Activated CD4-positive, alpha-beta T cell treated with anti-CD3 and anti-CD28 coated beads, Interleukin-2, amount 10 ng/mL, durations not matched to agents 7 days and 5 days (primary cell): ENCODE data around the gene TTLL11. TPM values are rescaled to one million over a fixed set of nuclear protein-coding genes. Genes with fewer than 3 reads are reported as not detected.

Experiments
- CTCF ChIA-PET: fragments of 350-600 bp; sonication (Branson Sonifier 250); formaldehyde crosslinking; loops from one replicate; lab custom pipeline; 2021; ENCODE audit warnings: antibody characterized with exemption; lab: Charles Lee
- POLR2A ChIA-PET: fragments of 350-600 bp; sonication (Branson Sonifier 250); formaldehyde crosslinking; loops from one replicate; lab custom pipeline; 2021; ENCODE audit warnings: antibody characterized with exemption; lab: Charles Lee
- DNase-seq: peaks from one replicate; pipeline ENCODE4 v3.0.0-alpha.2; 2020
- H3K27ac Mint-ChIP-seq: one replicate; pipeline ENCODE4 v1.8.0; 2021; ENCODE audit warnings: mild to moderate bottlenecking, moderate library complexity, mixed read lengths
- H3K27me3 Mint-ChIP-seq: one replicate; pipeline ENCODE4 v1.8.0; 2021; ENCODE audit warnings: mixed read lengths
- H3K36me3 Mint-ChIP-seq: one replicate; pipeline ENCODE4 v1.8.0; 2021; ENCODE audit warnings: low read depth, mixed read lengths
- H3K4me1 Mint-ChIP-seq: one replicate; pipeline ENCODE4 v1.8.0; 2021; ENCODE audit warnings: mixed read lengths
- H3K4me3 Mint-ChIP-seq: one replicate; pipeline ENCODE4 v1.8.0; 2021; ENCODE audit warnings: mild to moderate bottlenecking, moderate library complexity, mixed read lengths
- H3K9me3 Mint-ChIP-seq: one replicate; pipeline ENCODE4 v1.8.0; 2021; ENCODE audit warnings: mixed read lengths
- total RNA-seq, 2 experiments: library from RNA; stranded (reverse); gene quantifications; one replicate each; pipeline ENCODE4 v1.2.3, GENCODE V29; 2021

TTLL11 gene
- total RNA-seq, 2 experiments from 2014 or later = 2.6 to 3.1 TPM

DNA sequence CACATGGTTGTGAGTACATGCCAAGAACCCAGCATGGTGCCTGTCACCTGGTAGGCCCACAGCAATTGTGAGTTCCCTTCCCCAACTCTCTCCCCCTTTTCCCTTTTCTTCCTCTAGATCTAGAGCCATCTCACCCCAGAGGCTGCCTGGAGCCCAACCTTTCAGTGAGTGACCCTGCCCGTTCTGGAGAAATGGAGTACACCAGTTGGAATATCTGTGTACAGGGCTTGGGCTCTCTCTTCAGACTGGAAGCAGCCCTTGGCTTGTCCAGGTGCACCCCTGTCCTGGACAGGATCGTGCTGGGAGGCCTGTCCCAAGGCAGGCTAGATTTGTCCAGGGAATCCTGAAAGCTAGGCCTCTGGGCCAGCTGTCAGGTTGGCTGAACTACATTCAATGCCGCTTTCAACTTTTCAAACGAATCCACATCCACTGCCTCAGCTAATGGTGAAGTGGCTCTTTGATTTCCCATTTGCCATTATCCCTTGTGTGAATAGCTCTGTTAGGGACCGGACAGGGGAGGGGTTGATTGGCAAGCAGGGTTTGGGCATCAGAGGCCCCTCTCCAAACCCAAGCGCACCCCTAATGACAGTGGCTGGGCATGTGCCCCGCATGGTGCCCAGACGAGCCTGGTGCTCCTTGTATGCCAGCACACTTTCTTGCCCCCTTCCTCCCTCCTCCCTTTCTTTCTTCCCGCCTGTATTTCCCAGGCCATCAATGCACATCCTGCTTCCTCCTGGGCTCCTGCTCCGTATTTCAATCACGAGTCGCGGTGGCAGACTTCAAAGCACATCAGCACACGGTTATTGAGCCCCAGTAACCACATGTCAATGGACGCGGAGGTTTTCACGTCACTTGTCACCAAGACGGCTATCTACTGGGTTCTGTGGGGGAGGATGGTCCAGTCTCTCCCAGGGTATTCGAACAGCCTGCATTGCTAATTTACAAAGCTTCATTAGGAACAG is 230.5 kb downstream of the TTLL11 start:
- H3K27ac Mint-ChIP-seq = no peak overlapping the region
- ChIA-PET CTCF (interaction anchor here (0.6 kb wide), 2 partner anchors 15 to 19 kb away, joined by 3 read pairs; no protein-coding TSS in a partner anchor), POLR2A (no interaction called here)
- H3K36me3 Mint-ChIP-seq = no peaks in the 10 kb centered on the region
- H3K9me3 Mint-ChIP-seq = no peaks in the 10 kb centered on the region
- H3K4me3 Mint-ChIP-seq = no peak overlapping the region
- no peaks in the 10 kb centered on the region for H3K27me3 Mint-ChIP-seq
- no peaks in the 10 kb centered on the region for H3K4me1 Mint-ChIP-seq
- no peak for DNase-seq

DNA sequence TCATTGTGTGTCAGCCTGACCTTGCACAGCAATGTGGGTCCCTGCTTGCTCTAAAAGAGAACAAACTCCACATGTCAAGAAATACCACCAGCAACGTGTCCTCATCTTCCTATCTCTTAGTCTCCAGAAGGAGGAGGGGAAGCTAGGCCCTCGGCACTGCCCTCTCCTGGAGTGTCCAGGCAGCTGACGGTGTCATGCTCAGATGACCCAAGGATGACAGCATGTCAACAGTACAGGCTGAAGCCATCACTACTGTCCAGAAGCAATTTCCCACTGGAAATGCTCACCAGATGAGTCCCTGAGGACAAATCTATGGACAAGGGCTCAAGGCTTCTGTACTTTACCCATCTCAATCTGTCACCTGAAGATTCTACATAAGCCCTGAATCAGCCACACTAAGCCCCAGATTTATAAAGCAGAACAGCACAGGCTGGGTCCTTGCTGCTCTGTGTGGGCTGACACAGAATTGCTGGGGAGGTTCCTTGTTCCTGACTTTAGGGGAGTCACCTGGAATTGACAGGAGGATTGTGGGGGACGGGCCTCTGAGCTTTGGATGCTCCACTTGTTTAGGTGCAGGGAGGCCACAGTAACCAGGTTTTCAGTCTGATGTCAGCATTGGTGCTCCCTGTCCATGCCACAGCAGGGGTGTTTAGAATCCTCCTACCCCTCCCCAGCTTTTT is 231.5 kb downstream of the TTLL11 start:
- Mint-ChIP-seq H3K9me3 (no peaks in the 10 kb centered on the region), H3K27ac (no peak overlapping the region), H3K36me3 (no peaks in the 10 kb centered on the region), H3K27me3 (no peaks in the 10 kb centered on the region), H3K4me1 (no peaks in the 10 kb centered on the region), H3K4me3 (no peak overlapping the region)
- CTCF ChIA-PET = interaction anchor here (0.6 to 0.8 kb wide), 3 partner anchors 14 to 21 kb away, joined by 3 read pairs; no protein-coding TSS in a partner anchor
- DNase-seq = no peak
- POLR2A ChIA-PET = no interaction called here

DNA sequence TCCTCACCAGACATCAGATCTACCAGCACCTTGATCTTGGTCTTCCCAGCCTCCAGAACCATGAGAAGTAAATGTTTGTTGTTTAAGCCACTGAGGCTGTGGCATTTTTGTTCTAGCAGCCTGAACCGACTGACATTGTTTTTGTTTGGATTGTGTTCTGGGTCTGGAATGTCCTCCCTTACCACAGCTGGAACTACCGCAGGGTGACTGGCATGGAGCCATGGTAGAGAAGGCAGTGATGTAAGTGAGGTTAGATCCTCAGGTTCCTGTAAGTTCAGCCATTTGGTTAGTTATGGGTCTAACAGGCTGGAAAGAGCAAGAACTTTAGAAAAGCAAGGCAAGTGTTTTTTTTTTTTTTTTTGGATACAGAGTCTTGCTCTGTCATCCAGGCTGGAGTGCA is 232.4 kb downstream of the TTLL11 start:
- Mint-ChIP-seq H3K36me3 (no peaks in the 10 kb centered on the region), H3K9me3 (no peaks in the 10 kb centered on the region), H3K27me3 (no peaks in the 10 kb centered on the region), H3K4me1 (no peaks in the 10 kb centered on the region), H3K27ac (no peak overlapping the region), H3K4me3 (no peak overlapping the region)
- ChIA-PET POLR2A (no interaction called here), CTCF (interaction anchor here (0.8 kb wide), 1 partner anchor 20 kb away, joined by 3 read pairs; no protein-coding TSS in a partner anchor)
- DNase-seq = no peak

DNA sequence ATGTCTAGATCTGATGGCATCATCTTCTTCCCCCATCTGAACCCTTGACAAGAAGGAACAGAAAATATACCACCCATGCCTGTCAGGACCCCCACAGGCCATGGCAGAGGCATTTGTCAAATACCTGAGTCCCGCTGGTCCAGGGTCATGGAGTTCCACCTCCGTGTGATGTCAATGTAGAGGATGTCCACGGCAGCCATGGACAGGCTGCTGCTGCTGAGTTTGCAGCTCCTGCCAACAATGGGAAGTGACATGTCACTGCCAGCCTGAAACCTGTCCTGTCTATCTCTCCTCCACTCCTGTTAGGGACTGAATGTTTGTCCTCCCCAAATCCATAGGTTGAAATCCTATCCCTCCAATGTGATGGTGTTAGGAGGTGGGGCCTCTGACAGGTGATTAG is 232.9 kb downstream of the TTLL11 start:
- Mint-ChIP-seq H3K27ac (no peak overlapping the region), H3K9me3 (no peaks in the 10 kb centered on the region), H3K4me1 (no peaks in the 10 kb centered on the region), H3K36me3 (no peaks in the 10 kb centered on the region), H3K4me3 (no peak overlapping the region), H3K27me3 (no peaks in the 10 kb centered on the region)
- no peak for DNase-seq
- ChIA-PET POLR2A (no interaction called here), CTCF (interaction anchor here (1.2 kb wide), 1 partner anchor 310 kb away, joined by 3 read pairs; no protein-coding TSS in a partner anchor)

GRCh38 chr9:121859646-121860045 is 233.5 kb downstream of the TTLL11 start:
- ChIA-PET CTCF (interaction anchor here (1.2 kb wide), 1 partner anchor 309 kb away, joined by 3 read pairs; no protein-coding TSS in a partner anchor), POLR2A (no interaction called here)
- Mint-ChIP-seq H3K4me3 (no peak overlapping the region), H3K4me1 (no peaks in the 10 kb centered on the region), H3K27ac (no peak overlapping the region), H3K27me3 (no peaks in the 10 kb centered on the region), H3K36me3 (no peaks in the 10 kb centered on the region), H3K9me3 (no peaks in the 10 kb centered on the region)
- DNase-seq = no peak

- no peak overlapping the region for H3K4me3 Mint-ChIP-seq
- H3K36me3 Mint-ChIP-seq = no peaks in the 10 kb centered on the region
- H3K27ac Mint-ChIP-seq = no peak overlapping the region
- H3K9me3 Mint-ChIP-seq = no peaks in the 10 kb centered on the region
- no peaks in the 10 kb centered on the region for H3K4me1 Mint-ChIP-seq
- no peaks in the 10 kb centered on the region for H3K27me3 Mint-ChIP-seq
- CTCF ChIA-PET = no interaction called here
- POLR2A ChIA-PET = no interaction called here
- DNase-seq = no peak
Measured at GRCh38 chr9:121858788-121859187, 234.3 kb downstream of the TTLL11 start.

GRCh38 chr9:121857928-121858327 is 235.2 kb downstream of the TTLL11 start:
- ChIA-PET CTCF (no interaction called here), POLR2A (no interaction called here)
- Mint-ChIP-seq H3K36me3 (no peaks in the 10 kb centered on the region), H3K27me3 (no peaks in the 10 kb centered on the region), H3K4me1 (no peaks in the 10 kb centered on the region), H3K4me3 (no peak overlapping the region), H3K9me3 (no peaks in the 10 kb centered on the region), H3K27ac (no peak overlapping the region)
- no peak for DNase-seq

GRCh38 chr9:121855476-121855875 is 237.6 kb downstream of the TTLL11 start:
- no peaks in the 10 kb centered on the region for H3K36me3 Mint-ChIP-seq
- H3K27me3 Mint-ChIP-seq = no peaks in the 10 kb centered on the region
- POLR2A ChIA-PET = no interaction called here
- H3K4me1 Mint-ChIP-seq = no peaks in the 10 kb centered on the region
- H3K4me3 Mint-ChIP-seq = no peak overlapping the region
- CTCF ChIA-PET = no interaction called here
- H3K9me3 Mint-ChIP-seq = no peaks in the 10 kb centered on the region
- DNase-seq = no peak
- no peak overlapping the region for H3K27ac Mint-ChIP-seq

DNA sequence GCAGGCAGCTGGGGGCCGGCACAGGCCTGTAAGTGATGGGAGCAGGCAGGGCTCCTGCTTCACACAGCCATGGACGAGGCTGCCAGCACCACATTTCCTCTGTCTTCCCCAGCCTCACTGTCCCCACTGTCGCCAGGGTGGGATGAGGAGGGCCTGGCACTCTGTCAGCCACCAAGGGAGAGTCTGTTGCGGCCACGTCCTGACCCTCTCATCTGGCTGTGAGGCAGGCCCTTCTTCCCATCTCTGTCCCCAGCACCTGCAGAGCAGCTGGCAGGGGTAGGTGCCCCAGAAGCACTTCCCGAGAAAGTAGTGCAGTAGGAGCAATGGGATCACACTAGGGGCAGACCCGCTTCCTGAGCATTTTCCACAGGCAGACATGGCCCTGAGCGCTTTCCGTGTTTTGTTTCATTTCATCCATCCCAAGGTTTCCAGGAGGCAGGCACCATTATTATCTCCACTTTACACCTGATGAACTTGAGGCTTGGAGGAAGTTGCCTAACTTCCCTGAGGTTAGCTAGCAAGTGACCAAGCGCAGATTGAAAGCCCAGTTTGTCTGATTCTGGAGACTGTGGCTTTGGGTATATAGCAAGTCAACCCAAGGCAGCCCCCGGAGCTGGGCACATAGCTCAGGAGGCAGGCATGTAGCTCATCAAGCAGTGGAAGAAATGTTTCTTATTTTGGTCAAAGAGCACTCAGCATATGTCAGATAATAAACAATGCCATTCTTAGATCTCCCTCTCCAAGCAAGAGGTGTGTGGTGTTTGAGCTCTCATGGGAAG is 239.3 kb downstream of the TTLL11 start:
- Mint-ChIP-seq H3K4me3 (no peak overlapping the region), H3K27me3 (no peaks in the 10 kb centered on the region), H3K9me3 (no peaks in the 10 kb centered on the region), H3K36me3 (no peaks in the 10 kb centered on the region), H3K27ac (no peak overlapping the region), H3K4me1 (no peaks in the 10 kb centered on the region)
- CTCF ChIA-PET = no interaction called here
- POLR2A ChIA-PET = no interaction called here
- no peak for DNase-seq

DNA sequence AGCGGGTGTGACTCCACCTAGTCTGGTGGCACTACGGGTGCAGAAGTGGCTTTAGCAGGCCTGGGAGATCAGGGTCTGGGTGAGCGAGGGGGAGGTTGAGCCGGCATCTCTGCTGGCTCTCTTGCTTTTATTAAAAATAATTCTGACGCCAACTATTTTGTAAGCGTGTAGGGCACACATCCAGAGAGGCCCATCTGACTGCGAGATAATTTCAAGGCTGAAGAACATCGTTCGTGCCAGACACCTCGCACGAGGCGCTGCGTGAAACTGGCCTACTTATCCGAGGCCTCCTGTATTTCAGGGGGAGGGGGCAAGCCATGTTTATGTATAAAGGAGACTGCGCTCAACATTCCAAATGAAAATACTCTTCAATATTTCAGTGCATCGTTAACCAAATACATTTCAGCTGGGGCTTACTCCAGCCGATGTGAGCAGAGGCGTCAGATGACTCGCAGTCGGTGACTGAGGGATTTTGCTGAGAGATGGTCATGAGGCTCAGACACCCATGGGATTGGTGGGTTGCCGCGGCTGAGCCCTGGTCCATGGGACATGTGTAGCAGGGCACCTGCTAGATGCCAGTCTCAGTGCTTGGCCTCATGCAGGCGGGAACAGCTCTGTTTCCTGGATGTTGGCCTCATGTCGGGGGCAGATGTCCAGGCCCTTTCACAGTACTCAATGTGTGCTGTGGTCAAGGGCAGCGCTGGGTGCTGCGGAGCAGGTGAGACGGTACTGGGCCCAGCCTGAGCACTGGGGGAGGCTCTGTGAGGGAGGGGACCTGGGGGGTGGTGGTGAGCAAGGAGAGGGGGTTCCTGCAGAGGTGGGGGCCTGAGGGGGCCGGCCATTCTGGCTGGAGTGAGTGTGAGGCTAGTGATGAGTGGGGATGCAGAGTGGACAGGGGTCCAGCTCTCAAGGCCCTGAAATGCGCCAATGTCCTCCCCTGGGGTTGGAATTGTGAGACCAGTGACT is 240.2 kb downstream of the TTLL11 start:
- ChIA-PET POLR2A (no interaction called here), CTCF (no interaction called here)
- Mint-ChIP-seq H3K4me3 (no peak overlapping the region), H3K27ac (no peak overlapping the region), H3K36me3 (no peaks in the 10 kb centered on the region), H3K27me3 (no peaks in the 10 kb centered on the region), H3K9me3 (no peaks in the 10 kb centered on the region), H3K4me1 (no peaks in the 10 kb centered on the region)
- no peak for DNase-seq

- H3K27ac Mint-ChIP-seq = no peak overlapping the region
- no peaks in the 10 kb centered on the region for H3K9me3 Mint-ChIP-seq
- ChIA-PET CTCF (no interaction called here), POLR2A (no interaction called here)
- no peak overlapping the region for H3K4me3 Mint-ChIP-seq
- no peaks in the 10 kb centered on the region for H3K27me3 Mint-ChIP-seq
- DNase-seq = no peak
- H3K36me3 Mint-ChIP-seq = no peaks in the 10 kb centered on the region
- H3K4me1 Mint-ChIP-seq = no peaks in the 10 kb centered on the region
Measured at GRCh38 chr9:121852241-121852640, 240.9 kb downstream of the TTLL11 start.

GRCh38 chr9:121851641-121852091 is 241.4 kb downstream of the TTLL11 start:
- Mint-ChIP-seq H3K27ac (no peak overlapping the region), H3K4me3 (no peak overlapping the region), H3K9me3 (no peaks in the 10 kb centered on the region), H3K27me3 (no peaks in the 10 kb centered on the region), H3K36me3 (no peaks in the 10 kb centered on the region), H3K4me1 (no peaks in the 10 kb centered on the region)
- DNase-seq = no peak
- POLR2A ChIA-PET = no interaction called here
- CTCF ChIA-PET = interaction anchor here (0.6 kb wide), 1 partner anchor 8 kb away, joined by 3 read pairs; no protein-coding TSS in a partner anchor
